ENCODE results near the gene DGKH.
A peak's percentile ranks its signal among the peaks of the same experiment; 100 is the strongest.
"Not testable (repeated sequence)": the region's sequence is repeated elsewhere in the genome, so short reads cannot be mapped to it uniquely, and the experiment has no call there.

The DGKH gene

DNA sequence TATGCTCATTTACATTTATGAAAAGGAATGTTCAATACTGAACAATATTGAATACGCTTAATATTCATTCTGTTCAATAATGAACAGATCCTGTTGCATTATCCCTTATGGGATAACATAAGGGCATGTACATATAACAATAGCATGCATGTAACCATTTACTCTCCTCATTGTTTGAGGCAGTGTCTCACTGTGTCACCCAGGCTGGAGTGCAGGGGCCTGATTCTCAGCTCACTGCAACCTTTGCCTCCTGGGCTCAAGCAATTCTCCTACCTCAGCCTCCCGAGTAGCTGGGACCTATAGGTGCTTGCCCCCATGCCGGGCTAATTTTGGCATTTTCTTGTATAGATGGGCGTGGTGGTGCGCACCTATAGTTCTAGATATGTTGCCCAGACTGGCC lies 4.8 kb upstream of the DGKH start:
- no peak for DNase-seq

DNA sequence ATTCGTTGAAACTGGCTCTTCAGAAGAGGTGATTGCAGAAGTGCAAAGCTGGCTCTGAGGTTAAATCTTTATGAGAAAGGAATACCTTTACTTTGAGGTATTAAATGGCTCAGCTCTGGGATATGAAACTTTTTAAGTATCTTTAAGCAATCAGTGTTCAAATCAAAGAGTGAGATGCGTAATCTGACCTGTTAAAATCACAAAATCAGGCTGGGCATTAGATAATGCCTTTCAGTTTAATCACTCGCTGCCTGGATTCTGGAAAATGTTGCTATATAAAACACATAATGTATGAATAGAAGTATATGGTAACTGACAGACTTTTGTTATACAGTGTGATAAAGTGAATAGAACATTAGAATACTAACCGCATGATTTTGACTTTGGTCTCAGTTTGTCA lies 2.0 kb upstream of the DGKH start:
- no peak for DNase-seq

DNA sequence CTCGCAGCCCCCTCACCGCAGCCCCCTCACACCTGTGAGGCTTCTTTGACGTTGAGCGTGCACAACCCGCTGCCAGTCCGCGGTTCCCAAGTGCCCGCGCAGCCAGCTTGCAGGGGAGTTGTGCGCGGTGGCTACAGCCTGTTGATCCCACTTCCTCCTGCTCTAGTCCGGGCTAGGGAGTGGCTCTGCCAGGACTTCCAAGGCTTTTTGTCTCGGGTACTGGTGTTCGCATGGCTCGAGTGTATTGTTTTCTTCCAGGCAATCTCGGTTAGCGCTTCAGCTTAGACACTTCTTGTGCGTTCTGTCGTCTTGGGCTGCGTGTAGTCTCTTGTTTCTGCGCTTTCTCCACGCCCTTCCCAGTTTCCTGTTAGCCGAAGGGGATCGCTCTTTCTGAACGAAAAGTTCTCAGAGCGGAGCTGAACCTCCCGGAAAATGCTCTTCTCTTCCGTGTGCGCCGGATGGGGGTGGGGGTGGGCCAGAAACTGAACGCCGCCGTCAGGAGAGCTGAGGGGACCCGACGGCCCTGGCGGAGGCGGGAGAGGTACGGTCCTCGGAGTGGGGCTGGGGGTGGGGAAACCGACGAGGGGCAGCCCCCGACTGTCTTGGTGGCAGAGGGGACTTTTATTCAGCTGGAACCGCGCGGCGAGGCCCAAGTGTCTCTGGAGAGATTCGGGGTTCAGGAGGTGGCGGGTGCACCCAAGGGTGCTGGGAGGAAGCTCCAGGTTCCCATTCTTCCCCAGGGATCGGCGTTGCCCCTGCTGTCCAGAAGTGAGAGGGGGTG lies 697 bp upstream of the DGKH start:
- peak; percentile 41 for DNase-seq

DNA sequence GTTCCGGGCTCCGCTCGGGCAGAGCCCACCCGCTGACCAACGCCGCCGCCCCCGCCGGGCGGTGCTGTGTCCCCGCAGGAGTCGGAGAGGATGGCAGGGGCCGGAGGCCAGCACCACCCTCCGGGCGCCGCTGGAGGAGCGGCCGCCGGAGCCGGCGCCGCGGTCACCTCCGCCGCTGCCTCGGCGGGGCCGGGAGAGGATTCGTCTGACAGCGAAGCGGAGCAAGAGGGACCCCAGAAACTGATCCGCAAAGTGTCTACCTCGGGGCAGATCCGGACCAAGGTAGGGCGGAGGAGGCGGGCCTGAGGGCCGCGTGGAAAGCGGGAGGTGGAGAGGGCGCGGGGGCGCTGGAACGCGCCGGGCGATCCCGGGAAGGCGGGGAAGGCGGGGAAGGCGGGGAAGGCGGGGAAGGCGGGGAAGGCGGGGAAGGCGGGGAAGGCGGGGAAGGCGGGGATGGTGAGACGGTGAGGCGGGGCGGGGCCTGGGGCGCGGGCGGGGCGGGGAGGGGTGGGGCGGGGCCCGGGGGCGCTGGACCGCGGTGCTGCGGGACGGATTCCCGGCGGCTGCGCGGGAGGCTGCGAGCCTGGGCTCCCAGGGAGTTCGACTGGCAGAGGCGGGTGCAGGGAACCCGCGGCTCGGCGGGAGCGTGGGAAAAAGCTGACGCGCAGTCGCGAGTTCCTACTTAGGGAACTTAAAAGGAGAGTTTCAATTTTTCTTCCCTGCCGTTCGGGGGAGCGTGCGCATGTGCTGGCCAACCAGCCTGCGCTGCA lies 421 bp downstream of the DGKH start:
- DNase-seq, result peak; percentile 66

DNA sequence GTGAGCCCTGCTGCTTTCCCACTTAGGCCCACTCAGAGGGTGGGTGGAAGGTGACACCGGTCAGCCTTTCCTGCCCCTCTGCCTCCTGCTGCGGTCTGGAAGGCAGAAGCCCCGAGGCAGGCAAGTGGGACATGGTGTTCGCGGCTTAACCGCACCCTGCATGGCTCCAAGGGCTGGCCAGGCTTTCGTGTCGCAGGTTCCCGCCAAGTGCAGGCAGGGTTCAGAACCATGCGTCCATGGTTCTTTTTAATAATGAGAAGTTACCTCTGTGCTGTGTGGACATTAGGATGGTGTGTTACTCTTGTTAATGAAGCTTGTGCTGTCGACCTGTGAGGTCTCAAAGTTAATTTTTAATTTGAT lies 986 bp downstream of the DGKH start:
- DNase-seq, result no peak

DNA sequence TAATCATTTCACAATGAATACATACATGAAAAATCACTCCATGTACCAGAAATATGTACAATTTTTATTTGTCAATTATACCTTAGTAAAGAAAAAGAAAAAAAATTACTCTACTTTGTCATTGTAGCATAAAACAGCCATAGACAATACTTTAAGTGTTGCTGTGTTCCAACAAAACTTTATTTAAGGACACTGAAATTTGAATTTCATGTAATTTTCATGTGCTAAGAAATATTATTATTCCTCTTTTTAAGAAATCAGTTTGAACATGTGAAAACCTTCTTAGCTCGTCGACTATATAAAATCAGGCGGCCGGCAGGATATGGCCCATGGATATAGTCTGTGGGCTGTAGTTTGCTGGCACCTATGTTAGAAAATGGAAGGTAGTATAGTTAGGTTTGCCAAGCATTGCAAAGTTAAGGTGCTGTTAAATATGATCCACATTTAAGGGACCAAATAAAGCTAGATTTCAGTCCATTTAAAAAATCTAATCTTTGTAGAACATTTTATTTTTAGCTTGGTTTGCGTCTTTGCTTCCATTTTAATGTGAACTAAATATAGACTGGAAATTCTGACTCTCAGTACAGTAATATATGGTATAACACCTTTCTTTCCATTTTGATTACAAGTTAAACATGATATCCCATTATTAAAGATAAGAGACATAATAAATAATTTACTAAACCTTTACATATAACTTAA lies 6.5 kb downstream of the DGKH start:
- DNase-seq, result no peak

DNA sequence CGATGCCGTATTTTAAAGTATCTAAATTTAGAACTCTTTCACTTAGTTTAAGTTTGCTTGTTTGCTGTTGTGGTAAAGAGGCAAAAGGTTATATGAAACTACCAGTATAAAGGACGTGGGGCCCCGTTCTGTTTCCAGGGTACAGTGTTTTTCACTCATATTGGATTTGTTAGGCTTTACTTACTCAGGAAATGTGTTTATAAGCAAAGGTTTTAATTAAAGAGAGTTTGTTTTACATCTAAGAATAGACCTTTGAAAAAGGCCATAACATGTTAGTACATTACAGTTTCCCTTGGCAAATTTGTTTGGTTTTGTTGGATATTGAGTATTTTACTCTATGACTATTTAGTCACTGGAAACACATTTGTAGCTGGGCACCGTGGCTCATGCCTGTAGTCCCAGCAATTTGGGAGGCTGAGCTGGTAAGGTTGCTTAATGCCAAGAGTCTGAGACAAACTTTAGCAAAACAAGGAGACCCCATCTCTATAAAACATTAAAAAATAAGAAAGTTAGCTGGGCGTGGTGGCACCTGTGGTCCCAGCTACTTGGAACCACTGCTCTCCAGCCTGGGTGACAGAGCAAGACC lies 7.1 kb downstream of the DGKH start:
- DNase-seq, result no peak

DNA sequence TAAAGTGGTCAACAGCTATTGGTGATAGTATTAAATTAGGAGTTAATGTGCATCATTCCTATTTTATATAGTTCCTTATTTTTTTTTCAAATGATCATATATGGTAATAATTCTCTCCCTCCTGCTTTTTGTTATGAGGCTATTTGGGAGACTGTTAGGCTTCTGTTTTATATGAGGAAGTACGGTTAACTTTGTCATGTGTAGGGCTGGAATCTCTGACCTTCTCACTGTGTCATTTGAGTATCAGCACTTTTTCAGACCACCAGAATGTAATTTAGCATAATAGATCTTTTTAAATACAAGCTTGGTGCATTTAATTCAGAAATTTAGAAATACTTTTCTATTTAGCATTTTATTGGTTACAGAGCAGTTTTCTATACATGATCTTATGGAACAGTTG lies 7.7 kb downstream of the DGKH start:
- DNase-seq, result no peak

DNA sequence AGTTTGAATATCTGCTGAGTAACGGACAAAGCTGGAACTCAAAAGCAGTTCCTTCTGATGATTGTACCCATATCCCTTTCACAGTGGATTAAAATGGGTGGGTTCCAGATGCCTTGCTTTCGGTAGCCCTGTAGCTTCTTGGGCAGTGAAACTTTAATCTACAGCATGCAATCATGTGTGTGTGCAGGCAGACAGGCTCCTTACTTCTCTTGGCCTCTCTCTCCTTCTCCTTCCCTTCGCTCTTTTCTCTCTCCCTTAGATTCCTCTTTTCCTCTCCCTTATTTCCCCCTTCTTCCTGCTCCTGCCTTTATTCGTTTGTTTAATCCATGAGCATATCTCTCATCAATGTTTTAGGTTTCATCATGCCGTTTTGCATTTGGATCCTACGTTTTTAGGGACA lies 8.1 kb downstream of the DGKH start:
- no peak for DNase-seq

DNA sequence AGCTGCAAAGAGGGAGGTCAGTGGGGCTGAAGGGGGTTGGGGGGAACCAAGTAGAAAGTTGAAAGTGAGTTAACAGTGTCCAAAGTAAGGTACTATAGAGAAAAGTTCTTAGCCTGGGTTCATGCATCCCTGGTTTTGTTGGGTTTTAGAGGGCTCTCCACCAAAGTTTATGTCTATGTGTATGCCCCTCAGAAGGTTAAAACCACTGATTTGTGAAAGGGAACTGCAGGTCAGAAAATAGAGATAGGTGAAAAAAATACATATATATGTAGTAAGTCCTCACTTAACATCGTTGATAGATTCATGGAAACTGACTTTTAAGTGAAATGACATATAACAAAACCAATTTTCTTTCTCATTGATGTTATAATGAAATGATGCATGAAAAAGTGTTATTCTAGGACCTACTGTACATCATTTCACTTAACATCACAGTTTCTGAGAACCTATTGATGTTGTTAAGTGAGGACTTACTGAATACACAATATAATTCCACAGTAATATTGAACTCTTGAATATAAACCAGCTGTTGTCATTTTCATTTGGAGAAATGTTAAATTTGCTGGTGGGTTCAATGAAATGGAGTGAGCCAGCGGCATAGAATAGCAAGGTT lies 9.6 kb downstream of the DGKH start:
- DNase-seq, result no peak

DNA sequence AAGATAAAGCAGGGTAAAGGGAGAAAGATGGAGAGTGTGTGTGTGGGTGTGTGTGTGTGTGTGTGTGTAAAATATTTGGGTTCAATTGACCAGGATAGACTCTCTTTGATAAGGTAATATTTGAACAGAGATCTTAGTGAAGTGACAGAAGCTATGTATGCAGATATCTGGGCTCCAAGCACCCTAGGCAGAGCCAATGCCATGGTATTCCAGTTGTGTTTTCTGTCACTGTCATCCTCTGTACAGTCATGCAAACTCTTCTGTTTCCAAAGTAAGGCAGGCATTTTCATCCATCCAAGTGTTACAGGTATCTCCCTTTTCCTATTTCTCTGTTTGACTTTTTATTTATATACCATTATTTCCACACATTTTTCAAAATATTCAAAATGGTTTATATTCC lies 13.5 kb downstream of the DGKH start:
- DNase-seq, result no peak

DNA sequence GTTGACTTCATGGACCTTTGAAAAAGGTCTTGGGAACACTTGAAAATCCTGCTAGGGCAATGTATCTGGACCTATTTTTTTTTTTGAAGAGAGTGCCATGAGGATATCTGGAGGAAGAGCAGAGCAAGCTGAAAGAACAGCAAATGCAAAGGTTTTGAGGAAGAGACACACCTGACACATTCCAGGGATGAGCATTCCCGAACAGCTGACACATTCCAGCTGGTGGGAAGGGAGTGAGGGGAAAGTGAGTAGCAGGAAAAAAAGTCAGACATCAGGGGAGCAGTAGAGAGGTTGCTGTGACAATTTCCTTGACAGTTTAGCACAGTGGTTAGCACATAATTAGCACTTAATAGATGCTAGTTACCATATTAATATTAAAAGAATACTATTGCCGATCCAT lies 14.7 kb downstream of the DGKH start:
- DNase-seq, result no peak

DNA sequence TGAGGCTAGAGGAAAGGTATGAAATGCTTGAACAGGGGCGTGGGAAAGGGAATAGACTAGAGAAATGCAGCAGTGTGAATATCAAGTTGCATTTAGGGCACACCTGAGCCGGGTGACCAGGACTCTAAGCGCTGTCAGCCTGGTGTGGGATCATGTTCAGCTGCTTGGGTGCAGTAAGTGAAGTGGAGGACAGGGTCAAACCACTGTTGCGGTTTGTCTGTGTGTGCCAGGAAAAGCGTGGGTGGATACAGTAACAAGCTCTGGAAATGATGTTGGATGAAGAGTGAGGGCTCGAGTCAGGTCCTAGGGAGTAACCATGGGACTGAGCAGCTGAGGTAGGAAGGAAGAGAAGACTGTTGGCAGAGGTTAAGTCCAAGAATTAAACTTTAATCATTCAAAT lies 15.8 kb downstream of the DGKH start:
- no peak for DNase-seq

DNA sequence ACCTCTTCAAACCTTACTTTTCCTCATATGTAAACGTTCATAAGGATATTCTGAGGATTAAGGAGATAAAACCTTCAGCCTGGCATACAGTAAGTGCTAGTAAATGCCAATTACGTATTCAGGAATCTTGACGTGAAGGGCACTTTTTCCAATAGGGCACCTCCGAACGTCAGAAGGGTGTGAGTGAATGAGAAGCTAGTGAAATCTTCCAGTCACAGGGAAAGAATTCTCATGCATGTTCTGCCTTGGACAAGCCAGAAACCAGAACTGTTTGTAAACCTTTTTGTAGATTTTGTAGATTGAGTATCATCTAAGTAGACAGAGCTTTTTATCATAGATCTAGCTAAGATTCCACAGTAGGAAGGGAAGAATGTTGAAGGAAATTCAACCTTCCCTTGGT lies 16.5 kb downstream of the DGKH start:
- no peak for DNase-seq

DNA sequence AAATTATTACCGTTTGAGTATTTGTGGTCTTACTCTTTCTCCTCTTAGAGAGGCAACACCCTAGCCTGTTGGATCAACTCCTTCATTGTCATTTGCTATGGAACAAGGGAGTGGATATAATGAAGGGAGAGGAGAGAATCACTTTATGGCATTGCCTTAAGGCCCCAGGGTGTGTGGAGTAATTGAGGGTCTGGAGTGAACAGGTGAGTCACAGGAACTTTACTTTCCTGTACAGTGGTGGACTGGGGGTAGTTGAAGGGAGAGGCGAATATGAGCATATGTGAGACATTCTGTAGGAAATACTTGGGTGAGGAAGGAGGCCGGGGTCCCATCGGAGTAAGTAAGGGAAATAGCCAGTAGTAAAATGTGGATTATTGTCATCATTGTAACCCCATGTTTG lies 17.0 kb downstream of the DGKH start:
- DNase-seq, result no peak

DNA sequence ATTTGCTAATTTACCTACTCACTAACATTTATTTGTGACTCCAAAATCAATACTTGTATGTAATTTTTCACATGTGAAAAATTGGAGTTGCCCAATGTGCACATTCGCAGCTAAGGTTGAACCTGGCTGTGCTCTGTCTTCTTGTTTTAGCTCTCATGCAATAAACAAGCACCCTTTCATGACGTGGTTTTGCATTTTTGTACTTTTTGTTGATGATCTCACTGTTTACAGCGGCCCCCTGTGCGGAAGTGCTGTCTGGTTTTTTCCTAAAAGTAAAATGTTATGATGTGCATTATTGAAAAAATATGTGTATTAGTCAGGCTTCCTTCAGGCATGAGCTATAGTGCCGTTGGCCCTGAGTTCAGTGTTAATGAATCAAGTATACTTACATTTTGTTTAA lies 18.1 kb downstream of the DGKH start:
- DNase-seq, result no peak

DNA sequence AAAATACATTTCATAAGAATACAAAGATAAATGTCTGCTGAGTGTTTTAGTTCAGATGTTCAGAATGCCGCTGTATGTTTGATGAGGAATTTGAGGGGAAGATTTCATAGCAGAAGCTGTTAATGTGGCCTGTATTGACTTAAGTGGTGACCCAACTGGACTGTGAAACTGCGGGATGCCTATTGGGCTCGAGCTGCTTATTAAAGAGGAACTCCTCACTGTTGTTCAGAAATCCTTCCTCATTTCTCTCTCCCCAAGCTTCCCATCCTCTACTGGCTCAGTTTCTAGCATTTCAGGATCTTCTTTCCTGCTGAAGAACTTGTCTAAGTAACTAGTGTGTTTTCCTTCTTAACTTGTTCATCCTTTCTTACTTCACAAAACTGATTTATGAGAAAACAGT lies 20.4 kb downstream of the DGKH start:
- DNase-seq, result no peak

DNA sequence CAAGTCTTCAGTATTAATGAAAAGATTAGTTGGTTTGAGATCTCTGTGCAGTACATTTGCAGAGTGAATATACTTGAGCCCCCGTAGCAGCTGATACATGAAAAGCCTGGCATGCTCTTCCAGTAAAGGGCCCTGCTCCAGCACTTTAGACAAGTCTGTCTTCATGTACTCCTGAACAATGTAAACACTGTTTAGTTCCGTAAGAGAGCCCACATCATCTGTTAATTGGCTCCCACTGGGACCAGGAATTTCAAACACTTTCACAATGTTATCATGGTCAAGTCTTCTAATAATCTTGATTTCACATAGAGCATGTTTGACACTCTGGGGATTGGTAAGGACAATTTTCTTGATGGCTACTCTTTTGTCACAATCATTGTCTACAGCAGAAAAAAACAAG lies 22.2 kb downstream of the DGKH start:
- DNase-seq, result not testable (repeated sequence)

DNA sequence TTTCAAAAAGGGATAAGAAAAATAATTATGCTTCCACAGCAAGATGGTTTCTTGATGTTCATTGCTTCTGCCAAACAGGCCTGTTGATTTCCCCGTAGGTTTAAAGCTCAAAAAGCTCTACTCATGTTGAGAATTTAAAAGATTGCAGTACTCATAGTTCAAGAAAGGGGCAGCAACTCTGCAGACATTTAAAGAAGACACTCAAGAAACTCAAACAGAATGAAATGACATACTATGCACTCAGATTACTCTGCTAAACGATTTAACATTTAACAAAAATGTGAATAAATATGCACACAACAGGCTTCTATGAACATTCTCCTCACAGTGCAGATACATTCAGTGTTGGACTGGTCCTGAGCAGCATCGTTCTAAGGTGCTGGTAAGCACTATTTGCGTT lies 22.7 kb downstream of the DGKH start:
- DNase-seq, result not testable (repeated sequence)

DNA sequence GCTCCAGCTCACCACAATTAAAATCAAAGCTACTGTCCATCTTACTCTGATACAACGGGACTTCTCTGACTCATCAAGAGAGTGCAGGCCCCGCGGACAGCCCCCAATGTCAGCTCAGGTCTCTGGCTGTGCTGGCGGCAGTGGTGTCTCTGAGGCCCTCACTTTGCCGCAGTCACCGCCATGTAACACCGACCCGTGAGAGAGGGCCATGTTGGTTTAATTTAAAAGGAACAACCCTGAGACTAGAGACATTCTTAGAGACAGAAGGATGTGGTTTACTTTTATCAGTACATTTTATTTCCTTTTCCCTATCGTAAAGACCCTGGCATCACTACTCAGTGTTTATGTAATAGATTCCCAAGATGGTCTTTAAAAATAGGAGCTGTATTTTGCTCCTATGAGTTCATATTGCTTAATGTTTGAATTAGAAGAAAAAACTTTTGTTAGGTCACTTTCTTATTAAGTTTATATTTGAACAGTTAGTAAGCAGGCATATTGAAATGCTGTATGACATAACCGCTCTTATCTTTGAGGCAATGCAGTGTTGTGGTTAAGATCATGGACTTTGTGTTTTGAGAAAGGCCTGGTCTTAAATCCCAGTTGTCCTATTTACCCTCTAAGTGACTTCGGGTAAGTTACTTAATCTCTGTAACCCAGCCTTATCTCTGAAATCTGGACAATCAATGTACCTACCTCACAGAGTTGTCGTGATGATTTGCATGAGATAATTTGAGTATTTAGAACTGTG lies 23.4 kb downstream of the DGKH start:
- no peak for DNase-seq

DNA sequence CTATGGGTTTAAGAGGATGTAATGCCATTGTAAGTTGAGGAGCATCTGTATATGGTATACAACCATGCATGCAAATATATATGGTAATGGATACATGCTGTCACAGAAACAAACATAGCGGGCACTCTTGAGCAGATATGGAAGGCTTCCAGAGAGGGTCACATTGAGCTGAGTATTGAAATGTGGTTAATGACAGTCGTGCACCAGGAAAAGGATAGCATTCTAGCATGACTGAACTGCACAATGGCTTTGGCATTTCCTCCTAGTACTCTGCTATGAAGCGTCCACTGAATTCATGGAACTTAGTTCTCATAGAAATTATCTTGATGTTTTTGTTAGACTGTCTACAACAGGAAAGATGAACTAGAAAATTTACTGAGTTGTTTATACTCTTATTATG lies 25.2 kb downstream of the DGKH start:
- no peak for DNase-seq

DNA sequence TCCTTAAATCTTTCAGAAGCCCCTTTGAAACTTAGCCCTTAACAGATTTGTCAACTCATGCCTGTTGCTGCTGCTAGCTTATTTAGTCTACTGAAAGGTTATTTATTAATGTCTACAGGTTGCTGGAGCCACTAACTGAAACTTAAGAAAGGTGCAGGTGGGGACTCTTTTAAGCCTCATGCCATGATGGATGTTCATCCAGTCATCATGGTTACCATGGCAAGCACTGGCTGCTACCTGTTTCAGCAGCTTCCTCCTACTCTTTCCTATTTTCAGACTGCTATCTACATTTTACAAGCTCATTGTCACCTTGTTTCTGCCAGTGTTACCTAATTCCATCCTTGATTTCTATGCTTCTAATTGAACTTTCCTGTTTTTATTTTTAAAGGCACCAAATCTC lies 27.1 kb downstream of the DGKH start:
- DNase-seq, result no peak

DNA sequence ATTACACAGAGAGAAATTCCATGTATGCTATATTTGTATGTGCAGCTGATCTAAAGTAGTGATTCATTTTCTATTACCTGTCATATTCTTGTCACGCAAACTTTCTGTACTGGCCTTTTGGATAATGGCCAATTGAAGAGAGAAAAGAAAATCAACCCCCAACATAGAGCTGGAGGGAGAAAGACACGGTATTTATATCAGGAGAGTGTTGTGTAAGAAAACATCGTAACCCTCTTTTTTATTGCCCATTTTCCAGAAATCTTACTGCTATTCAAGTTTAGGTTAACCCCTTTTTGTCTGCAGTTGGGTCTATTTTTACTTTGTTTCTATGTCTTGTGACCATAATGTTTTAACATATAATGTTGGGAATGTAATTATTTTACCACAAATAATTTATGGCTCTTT lies 27.9 kb downstream of the DGKH start:
- no peak for DNase-seq
